Measurements from ENCODE around the gene APOH.

The APOH gene

GRCh38 chr17:66215529-66215911 lies 13.7 kb downstream of the APOH start:
- Histone ChIP-seq H3K36me3 (no peaks in the 10 kb centered on the region), H3K4me3 (ENCODE audit: low read depth in 1 of 2, low read length in 1 of 2) (no peak overlapping the region), H3K4me1 (ENCODE audit: control insufficient read depth in 1 of 2, insufficient read depth in 1 of 2, low read depth in 1 of 2, low read length in 1 of 2) (no peaks in the 10 kb centered on the region), H3K27me3 (peaks cover 8% of the 10 kb centered on the region), H3K9me3 (no peaks in the 10 kb centered on the region), H3K27ac (no peak overlapping the region)
- TF ChIP-seq, protein P1, sequence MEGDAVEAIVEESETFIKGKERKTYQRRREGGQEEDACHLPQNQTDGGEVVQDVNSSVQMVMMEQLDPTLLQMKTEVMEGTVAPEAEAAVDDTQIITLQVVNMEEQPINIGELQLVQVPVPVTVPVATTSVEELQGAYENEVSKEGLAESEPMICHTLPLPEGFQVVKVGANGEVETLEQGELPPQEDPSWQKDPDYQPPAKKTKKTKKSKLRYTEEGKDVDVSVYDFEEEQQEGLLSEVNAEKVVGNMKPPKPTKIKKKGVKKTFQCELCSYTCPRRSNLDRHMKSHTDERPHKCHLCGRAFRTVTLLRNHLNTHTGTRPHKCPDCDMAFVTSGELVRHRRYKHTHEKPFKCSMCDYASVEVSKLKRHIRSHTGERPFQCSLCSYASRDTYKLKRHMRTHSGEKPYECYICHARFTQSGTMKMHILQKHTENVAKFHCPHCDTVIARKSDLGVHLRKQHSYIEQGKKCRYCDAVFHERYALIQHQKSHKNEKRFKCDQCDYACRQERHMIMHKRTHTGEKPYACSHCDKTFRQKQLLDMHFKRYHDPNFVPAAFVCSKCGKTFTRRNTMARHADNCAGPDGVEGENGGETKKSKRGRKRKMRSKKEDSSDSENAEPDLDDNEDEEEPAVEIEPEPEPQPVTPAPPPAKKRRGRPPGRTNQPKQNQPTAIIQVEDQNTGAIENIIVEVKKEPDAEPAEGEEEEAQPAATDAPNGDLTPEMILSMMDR (IDR thresholded peaks at IDR 0.05): no peak

DNA sequence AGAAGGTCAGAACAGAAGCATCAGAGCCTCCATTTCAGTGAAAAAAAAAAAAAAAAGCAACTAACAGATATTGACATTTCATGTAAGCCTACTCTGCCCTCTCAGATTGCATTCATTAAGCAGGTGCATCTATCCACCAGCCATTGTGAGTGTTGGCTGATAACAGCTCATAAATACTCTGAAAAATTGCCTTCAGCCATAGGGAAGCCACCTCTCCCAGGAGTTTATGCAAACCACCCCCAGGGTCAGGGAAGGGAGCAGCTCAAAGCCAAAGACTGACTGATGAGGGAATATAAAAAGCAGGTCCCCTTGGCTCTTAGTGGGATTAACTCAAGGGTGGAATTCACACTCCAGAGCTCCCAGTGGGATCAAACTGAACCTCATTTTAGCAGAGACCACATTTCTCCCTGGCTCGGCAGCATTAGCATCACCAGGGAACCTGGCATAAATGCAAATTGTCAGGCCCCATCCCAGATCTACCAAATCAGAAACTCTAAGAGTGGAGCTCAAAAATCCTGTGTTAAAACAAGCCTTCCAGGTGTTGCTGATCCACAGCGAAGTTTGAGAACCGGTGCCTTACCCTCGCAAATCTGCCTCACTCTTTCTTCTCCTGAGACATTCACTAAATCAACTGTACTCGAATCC lies 14.2 kb downstream of the APOH start:
- Histone ChIP-seq H3K9me3 (no peaks in the 10 kb centered on the region), H3K27me3 (peaks cover 13% of the 10 kb centered on the region), H3K4me3 (ENCODE audit: low read depth in 1 of 2, low read length in 1 of 2) (no peak overlapping the region), H3K36me3 (no peaks in the 10 kb centered on the region), H3K4me1 (ENCODE audit: control insufficient read depth in 1 of 2, insufficient read depth in 1 of 2, low read depth in 1 of 2, low read length in 1 of 2) (no peaks in the 10 kb centered on the region), H3K27ac (no peak overlapping the region)
- TF ChIP-seq, protein P1 (IDR thresholded peaks at IDR 0.05): no peak

GRCh38 chr17:66211047-66211810 lies 18.0 kb downstream of the APOH start:
- no peak overlapping the region for H3K4me3 ChIP-seq (ENCODE audit: low read depth in 1 of 2, low read length in 1 of 2)
- H3K36me3 ChIP-seq: no peaks in the 10 kb centered on the region
- peaks cover 11% of the 10 kb centered on the region for H3K27me3 ChIP-seq
- no peaks in the 10 kb centered on the region for H3K4me1 ChIP-seq (ENCODE audit: control insufficient read depth in 1 of 2, insufficient read depth in 1 of 2, low read depth in 1 of 2, low read length in 1 of 2)
- no peaks in the 10 kb centered on the region for H3K9me3 ChIP-seq
- TF ChIP-seq, protein P1 (IDR thresholded peaks at IDR 0.05): no peak
- H3K27ac ChIP-seq: no peak overlapping the region

DNA sequence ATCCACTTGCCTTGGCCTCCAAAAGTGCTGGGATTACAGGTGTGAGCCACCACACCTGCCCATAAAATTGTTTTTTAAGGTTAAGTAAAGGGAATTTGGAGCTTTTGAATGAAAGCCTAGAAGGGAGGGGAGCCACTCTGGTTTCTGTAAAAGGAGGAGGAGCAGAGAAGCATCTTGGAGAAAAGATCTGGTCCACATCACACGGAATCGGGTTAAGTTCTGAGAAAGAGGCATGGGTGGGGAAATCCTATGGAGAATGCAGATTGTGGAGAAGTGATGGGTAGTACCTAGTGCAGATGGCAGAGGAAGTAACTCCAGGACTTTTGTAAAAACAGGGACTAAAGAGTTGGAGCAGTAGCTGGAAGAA lies 19.0 kb downstream of the APOH start:
- TF ChIP-seq, protein P1 (IDR thresholded peaks at IDR 0.05): no peak
- no peaks in the 10 kb centered on the region for H3K9me3 ChIP-seq
- no peaks in the 10 kb centered on the region for H3K4me1 ChIP-seq (ENCODE audit: control insufficient read depth in 1 of 2, insufficient read depth in 1 of 2, low read depth in 1 of 2, low read length in 1 of 2)
- H3K27me3 ChIP-seq: peaks cover 11% of the 10 kb centered on the region
- H3K27ac ChIP-seq: no peak overlapping the region
- H3K4me3 ChIP-seq (ENCODE audit: low read depth in 1 of 2, low read length in 1 of 2): no peak overlapping the region
- no peaks in the 10 kb centered on the region for H3K36me3 ChIP-seq

DNA sequence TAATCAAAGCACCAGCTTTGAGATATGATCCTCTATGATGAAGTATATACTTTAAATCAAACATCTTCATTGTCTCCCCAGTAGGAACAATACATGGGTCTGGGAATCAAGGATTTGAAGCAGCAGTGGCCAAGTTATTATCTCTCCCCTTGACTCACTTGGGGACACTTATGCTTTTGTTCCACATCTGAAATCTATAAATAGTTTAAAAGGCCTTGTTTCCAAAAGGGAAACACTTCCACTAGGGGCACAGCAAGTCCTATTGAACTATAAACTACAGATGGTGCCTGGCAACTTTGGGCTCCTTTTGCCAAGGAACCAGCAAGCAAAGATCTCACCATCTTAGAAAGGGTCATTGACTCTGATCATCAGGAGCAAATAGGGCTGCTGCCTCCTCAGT lies 21.3 kb downstream of the APOH start:
- Histone ChIP-seq H3K4me1 (ENCODE audit: control insufficient read depth in 1 of 2, insufficient read depth in 1 of 2, low read depth in 1 of 2, low read length in 1 of 2) (no peaks in the 10 kb centered on the region), H3K36me3 (no peaks in the 10 kb centered on the region), H3K4me3 (ENCODE audit: low read depth in 1 of 2, low read length in 1 of 2) (no peak overlapping the region), H3K27me3 (peaks cover 8% of the 10 kb centered on the region), H3K27ac (no peak overlapping the region), H3K9me3 (no peaks in the 10 kb centered on the region)
- TF ChIP-seq, protein P1 (IDR thresholded peaks at IDR 0.05): no peak
